Stimulated activated CD8-positive, alpha-beta memory T cell treated with anti-CD3 and anti-CD28 coated beads, Interleukin-4, amount 100 ng/mL, for 1 hour (primary cell): ENCODE results near the gene PBX1.

ENCODE experiments used
- DNase-seq, 2 donors: peaks; one replicate each; pipeline ENCODE4 v3.0.0-alpha.2; 2020; ENCODE audit warnings: low read depth in 2 of 2, low spot score in 1 of 2

The PBX1 gene

GRCh38 chr1:164667001-164667400, 108.0 kb downstream of the PBX1 start:
- DNase-seq, result no peak

- no peak for DNase-seq
Observed at GRCh38 chr1:164667600-164667999, 108.6 kb downstream of the PBX1 start.

- no peak for DNase-seq
Observed at GRCh38 chr1:164668491-164669400, 109.8 kb downstream of the PBX1 start.

- DNase-seq, result no peak
Observed at GRCh38 chr1:164670026-164670425, 111.0 kb downstream of the PBX1 start.

- no peak for DNase-seq
Observed at GRCh38 chr1:164670786-164671185, 111.8 kb downstream of the PBX1 start.

GRCh38 chr1:164671323-164671965, 112.5 kb downstream of the PBX1 start:
- no peak for DNase-seq

- DNase-seq, result no peak
Observed at GRCh38 chr1:164671966-164672571, 113.1 kb downstream of the PBX1 start.

GRCh38 chr1:164672588-164672987, 113.6 kb downstream of the PBX1 start:
- DNase-seq, result no peak

- DNase-seq, result no peak
Observed at GRCh38 chr1:164673584-164674214, 114.7 kb downstream of the PBX1 start.

GRCh38 chr1:164675342-164675904, 116.4 kb downstream of the PBX1 start:
- no peak for DNase-seq

- DNase-seq, result no peak
Observed at GRCh38 chr1:164678136-164678700, 119.2 kb downstream of the PBX1 start.

- DNase-seq, result no peak
Observed at GRCh38 chr1:164682570-164682969, 123.6 kb downstream of the PBX1 start.

GRCh38 chr1:164683235-164683634, 124.3 kb downstream of the PBX1 start:
- DNase-seq, result no peak

GRCh38 chr1:164685266-164686035, 126.5 kb downstream of the PBX1 start:
- DNase-seq, result no peak

GRCh38 chr1:164687777-164688176, 128.8 kb downstream of the PBX1 start:
- no peak for DNase-seq

GRCh38 chr1:164688791-164689190, 129.8 kb downstream of the PBX1 start:
- no peak for DNase-seq

- DNase-seq, result no peak
Observed at GRCh38 chr1:164689672-164690511, 130.9 kb downstream of the PBX1 start.

- DNase-seq, result no peak
Observed at GRCh38 chr1:164692420-164692819, 133.4 kb downstream of the PBX1 start.
